WTC11 (cell line): ENCODE results near the gene MTHFD1L.

Experiments used
- CTCF ChIP-seq: fragments of 200-600 bp; IDR thresholded peaks from 2 replicates; pipeline ENCODE4 v1.8.0; 2022; ENCODE audit warnings: antibody characterized with exemption
- ZNF416 ChIP-seq: fragments of 250-450 bp; sonication (Bioruptor Pico); IDR thresholded peaks from 2 replicates; pipeline ENCODE4 v1.9.0; 2021; ENCODE audit warnings: mild to moderate bottlenecking, inconsistent platforms

GRCh38 chr6:150878347-150879213, 13.1 kb downstream of the MTHFD1L start:
- no peak for TF ChIP-seq ZNF416
- no peak for TF ChIP-seq CTCF
